Measurements from ENCODE around the gene HELZ2. TPM values are rescaled to one million over a fixed set of nuclear protein-coding genes. Genes with fewer than 3 reads are reported as not detected.

HELZ2 gene
- total RNA-seq, 4 donors from 2014 or later, result 4.9 to 35.2 (median 10.5) TPM

GRCh38 chr20:63534427-63534830, 39.6 kb downstream of the HELZ2 start:
- TF ChIP-seq CTCF (IDR thresholded peaks at IDR 0.05; ENCODE audit: low read depth), result no peak

GRCh38 chr20:63533871-63534393, 40.1 kb downstream of the HELZ2 start:
- no peak for TF ChIP-seq CTCF (IDR thresholded peaks at IDR 0.05; ENCODE audit: low read depth)

GRCh38 chr20:63533388-63533787, 40.7 kb downstream of the HELZ2 start:
- no peak for TF ChIP-seq CTCF (IDR thresholded peaks at IDR 0.05; ENCODE audit: low read depth)

GRCh38 chr20:63532449-63532971, 41.5 kb downstream of the HELZ2 start:
- no peak for TF ChIP-seq CTCF (IDR thresholded peaks at IDR 0.05; ENCODE audit: low read depth)

- TF ChIP-seq CTCF (IDR thresholded peaks at IDR 0.05; ENCODE audit: low read depth), result no peak
These were observed 42.2 kb downstream of the HELZ2 start for GRCh38 chr20:63531686-63532448.

- TF ChIP-seq CTCF (IDR thresholded peaks at IDR 0.05; ENCODE audit: low read depth), result no peak
These were observed 43.3 kb downstream of the HELZ2 start for GRCh38 chr20:63530788-63531160.

- TF ChIP-seq CTCF (IDR thresholded peaks at IDR 0.05; ENCODE audit: low read depth), result no peak
These were observed 43.9 kb downstream of the HELZ2 start for GRCh38 chr20:63529861-63530787.
